OCI-LY3 (cell line): ENCODE results near the gene STAB1.

Source experiments
- CTCF ChIP-seq: fragments of 200-600, 300-600 bp; sonication (generic); IDR thresholded peaks from 2 replicates; pipeline ENCODE4 v1.5.1; 2014; ENCODE audit warnings: antibody characterized with exemption, low read length, low read depth
- EZH2phosphoT487 ChIP-seq: fragments of 200-600 bp; shearing (Covaris generic); IDR thresholded peaks from 2 replicates; pipeline ENCODE4 v1.6.1; 2018; ENCODE audit warnings: antibody characterized with exemption, mixed run types, low read depth

- TF ChIP-seq CTCF (no peak), EZH2phosphoT487 (no peak)
Observed at GRCh38 chr3:52480768-52481715, 14.1 kb upstream of the STAB1 start.
